HG02798 (cell line): ENCODE measurements around the gene LRIG1.

Experiments
- ATAC-seq: cut with Tn5 transposase; IDR thresholded peaks from one replicate; pipeline ENCODE4 v1.9.1; 2021; ENCODE audit warnings: mild to moderate bottlenecking; ENCODE audit not compliant: unreplicated experiment, poor library complexity

LRIG1 gene

GRCh38 chr3:66394019-66394752 lies 106.6 kb downstream of the LRIG1 start:
- peak; percentile 81 for ATAC-seq

DNA sequence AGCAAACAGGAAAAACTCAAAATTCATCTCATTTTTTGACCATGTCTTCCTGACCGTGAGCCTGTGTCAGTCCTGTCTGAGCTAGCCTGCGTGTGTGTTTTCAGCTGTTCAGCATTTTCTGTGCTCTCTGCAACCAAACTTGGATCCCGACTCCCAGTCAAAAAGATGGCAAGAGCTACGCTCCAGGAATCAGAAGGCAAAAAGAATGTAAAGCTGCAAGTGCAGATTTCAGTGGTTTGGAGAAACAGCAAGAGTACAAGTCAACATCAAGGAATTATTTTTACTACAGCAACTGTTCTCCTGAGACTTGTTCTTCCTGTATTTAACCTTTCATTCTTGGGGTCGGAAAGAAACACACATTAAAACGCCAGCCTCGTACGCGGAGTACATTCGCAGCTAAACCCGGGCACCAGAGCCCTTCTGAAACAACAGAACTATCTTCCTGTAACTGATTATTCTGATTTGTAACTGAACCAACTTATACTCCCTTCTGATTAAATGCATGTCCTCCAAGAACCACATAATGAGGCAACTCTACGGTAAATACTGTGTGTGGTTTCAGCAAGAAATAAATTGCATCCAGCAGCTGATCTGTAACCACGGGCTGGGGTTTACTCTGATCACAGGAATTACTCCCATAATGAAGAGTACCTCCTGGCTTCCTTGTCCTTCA lies 107.4 kb downstream of the LRIG1 start:
- no peak for ATAC-seq

DNA sequence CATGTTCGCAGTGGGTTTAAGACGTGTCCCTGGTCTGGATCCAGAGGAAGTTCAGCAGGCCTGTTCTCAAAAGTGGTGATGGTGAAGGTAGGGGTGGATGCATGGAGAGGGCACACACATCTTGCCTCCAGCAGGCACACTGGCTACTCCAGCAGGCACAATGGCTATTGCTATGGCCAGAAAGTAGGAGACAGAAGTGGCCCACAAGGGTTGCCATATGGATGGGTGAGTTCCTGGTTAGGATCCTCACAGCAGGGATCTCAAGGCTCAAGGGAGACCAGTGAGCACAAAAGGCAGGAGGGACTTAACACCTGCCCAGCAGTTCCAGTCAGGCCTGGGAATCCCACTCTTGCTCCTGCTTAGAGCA lies 107.9 kb downstream of the LRIG1 start:
- ATAC-seq = no peak

DNA sequence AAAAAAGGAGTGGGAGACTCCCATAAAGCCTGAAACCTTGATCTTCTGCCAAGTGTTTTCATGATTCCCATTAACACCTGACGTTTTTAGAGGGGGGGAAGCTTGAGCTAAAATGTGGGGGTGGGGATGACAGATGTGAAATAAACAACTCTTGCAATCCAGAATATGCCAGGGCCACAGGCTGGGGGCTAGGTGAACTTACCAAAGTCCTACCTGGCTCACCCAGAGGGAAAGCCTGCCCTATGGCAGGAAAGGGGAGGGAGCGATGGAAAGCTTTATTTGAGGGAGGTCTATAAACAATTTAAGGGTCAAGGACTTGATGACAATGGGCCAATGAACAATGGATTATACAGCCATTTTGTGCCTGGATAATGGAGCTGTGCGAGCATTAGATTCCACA lies 108.3 kb downstream of the LRIG1 start:
- no peak for ATAC-seq

DNA sequence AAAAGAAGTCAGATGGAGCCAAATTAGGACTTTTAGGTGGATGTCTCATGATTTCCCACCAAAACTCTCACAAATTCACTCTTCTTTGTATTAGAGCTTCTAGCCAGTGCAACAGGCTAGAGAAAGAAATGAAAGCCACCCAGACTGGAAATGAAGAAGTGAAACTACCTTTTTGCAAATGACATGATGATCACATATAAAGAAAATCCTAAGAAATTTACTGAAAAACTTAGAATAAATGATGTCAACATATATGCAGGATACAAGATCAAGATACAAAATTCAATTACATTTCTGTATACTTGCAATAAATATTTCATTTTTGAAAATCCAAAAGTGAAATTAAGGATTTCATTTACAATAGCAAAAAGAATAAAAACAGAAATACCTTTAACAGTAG lies 110.8 kb downstream of the LRIG1 start:
- peak; percentile 30 for ATAC-seq

DNA sequence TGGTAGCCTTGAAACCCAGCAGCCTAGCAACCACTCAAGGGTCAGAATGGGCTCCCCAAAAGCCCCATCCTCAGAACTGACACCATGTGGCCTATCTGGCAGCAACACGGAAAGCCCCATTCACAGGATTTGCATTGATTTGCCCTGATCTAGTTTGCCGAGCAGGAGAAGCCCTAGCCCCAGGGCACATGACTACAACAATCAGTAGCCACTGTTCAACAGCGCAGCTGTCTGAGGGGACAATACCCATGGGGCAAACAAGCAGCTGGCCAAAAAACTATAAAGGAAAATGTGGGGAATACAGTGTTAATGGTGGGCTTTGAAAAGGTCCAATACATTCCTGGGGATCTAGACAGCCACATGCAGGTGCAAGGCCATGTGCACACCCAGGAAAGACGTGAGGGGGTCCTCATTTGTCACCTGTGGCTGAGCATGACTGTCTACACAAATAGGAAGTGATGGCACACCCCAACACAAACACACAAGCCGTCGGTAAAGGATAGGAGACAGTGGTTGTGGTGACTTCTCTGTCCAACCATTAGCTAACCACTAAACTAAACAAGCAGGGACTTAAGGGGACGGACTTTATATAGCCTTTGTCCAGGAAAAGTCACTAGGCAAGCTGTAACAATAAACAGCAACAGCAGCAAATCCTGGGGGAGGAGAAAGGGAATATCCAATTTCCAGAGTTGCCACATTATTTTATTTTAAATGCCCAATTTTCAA lies 113.7 kb downstream of the LRIG1 start:
- ATAC-seq = peak; percentile 69

- ATAC-seq = peak; percentile 85
Measured at GRCh38 chr3:66386011-66386924, 114.6 kb downstream of the LRIG1 start.

DNA sequence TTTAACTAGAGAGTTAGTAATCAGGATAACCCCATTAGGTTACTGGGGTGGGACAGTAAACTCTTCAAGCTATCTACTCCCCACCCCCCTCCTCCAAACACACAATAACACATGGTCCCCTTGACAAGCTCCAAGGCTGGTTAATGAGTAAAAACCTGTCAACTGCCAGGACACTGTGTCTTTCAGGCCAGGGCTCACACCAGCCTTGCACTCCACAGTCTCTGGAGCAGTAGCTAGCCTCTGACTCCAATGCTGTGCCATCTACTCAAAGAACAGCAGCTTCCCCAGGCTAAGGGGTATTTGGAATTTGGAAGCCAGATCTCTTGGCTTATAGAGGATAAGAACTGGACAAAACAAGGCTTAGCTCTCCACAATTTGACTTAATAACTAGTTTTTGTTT lies 115.8 kb downstream of the LRIG1 start:
- no peak for ATAC-seq

DNA sequence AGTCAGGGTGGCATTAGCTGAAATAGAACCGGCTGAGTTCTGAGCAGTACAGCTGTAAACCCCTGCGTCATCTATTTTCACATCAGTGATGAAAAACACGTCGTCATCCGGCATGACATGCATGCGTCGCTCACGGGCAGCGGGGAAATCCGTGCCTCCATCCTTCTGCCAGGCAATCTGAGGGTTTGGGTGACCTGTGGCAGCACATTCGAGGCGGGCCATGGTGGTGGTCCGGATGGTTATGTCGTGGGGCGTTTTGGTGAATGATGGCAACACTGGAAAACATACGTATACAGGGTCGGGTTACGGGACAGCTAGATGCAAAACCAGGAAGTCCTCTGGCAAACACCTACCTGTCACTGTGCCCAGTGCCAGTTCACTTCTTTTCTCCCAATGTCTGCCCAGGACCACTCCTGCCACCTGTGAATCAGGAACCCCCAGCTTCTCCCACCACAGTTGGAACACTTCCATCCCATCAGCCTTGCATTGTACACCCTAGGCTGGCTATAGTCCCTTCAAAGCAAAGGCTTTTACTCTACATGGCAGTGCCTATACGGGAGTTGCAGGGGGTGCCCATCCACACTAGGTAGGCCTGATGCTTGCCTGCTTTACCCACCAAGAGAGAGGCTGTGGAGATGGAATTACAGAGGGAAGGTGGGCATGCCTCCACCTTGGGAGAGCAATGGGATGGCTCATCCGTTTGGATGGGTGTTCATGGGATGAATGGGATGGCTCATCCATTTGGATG lies 116.7 kb downstream of the LRIG1 start:
- ATAC-seq = no peak

DNA sequence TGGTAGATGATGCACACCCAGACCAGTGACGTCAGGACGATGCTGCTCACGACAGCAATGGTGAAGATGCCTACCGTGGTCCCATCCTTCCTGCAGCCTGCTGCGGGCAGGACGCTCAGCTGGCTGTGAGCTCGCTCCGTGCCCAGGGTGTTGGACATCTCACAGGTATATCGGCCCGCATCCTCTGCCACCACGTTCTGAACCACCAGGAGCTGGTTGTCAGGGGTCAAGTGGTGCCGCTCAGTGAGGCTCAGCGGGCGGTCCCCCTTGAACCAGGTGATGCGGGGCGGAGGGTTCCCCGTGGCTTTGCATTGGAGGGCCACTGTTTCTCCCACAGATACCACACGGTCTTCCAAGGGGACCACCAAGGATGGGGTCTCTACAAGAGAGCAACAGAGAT lies 117.8 kb downstream of the LRIG1 start:
- ATAC-seq = no peak

DNA sequence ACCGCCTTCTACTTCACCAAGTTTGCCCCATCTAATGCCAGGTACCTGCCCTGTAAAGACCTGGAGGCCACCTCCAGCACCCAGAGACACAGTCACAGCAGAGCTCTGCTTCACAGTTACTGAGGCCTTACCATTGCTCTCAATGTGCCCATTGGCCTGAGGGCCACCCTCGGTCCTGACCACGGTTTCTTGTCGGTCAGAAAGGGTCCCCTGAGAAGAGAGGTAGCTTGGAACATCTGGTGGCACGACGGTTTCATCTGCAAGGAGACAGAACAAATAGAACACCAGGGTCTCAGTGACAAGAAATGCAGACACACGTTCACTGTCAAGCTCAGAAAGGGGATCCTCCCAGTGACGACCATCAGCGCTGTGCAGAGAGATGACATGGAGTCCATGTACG lies 118.7 kb downstream of the LRIG1 start:
- no peak for ATAC-seq

DNA sequence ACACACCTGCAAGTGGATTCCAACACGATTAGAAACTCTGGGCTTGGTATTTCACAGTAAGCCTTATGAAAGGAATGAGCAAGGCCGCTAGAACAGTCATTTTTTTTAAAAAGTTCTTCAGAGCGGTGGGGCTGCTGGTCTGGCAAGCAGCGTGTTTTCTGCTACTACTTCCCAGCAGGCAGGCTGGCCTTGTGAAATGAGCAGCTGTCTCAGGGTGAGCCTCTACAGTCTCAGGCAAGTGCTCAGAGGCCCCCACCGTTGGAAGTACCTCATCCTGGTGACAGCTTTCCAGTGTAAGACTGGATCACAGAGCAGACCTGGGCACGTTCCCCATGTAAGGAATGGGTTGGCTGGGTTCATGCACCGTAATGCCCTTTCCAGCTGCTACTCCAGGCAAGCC lies 119.2 kb downstream of the LRIG1 start:
- ATAC-seq = no peak

GRCh38 chr3:66380200-66380932 lies 120.5 kb downstream of the LRIG1 start:
- no peak for ATAC-seq

- no peak for ATAC-seq
Measured at GRCh38 chr3:66379565-66379964, 121.3 kb downstream of the LRIG1 start.

GRCh38 chr3:66378256-66378655 lies 122.6 kb downstream of the LRIG1 start:
- no peak for ATAC-seq

GRCh38 chr3:66377800-66378199 lies 123.0 kb downstream of the LRIG1 start:
- ATAC-seq = no peak

- ATAC-seq = no peak
Measured at GRCh38 chr3:66376568-66376967, 124.3 kb downstream of the LRIG1 start.

DNA sequence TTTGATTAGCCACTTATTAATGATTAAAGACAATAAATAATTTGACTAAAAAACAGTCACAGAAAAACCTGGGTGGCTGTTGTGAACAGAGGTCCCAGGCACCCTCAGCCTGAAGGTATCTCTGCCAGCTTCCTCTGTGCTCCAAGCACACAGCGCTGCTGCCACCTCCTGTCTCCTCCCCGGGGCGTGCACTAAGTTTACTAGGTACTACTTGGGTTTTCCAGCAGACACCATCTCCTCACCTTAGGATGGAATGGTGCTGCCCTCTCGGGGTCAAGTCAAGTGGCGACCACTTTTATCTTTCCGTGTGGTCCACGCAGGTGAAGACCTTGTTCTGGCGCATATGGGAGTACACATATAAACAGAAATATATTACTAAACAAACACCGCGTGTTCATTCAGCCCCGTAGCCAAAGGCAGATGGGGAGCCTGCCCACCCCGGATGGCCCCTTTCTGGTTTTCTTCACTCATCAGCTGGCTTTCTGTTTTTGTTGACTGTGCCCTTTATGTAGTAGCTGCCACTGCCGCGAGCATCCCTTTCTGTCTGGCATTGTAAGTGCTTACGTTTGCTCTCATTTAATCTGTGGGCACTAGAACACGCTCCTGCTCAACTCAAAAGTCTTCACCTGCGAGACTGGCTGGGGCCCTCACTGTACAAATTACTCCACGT lies 128.0 kb downstream of the LRIG1 start:
- no peak for ATAC-seq

- no peak for ATAC-seq
Measured at GRCh38 chr3:66371432-66371831, 129.4 kb downstream of the LRIG1 start.
